ENCODE results near the gene USP2.
"Not testable (repeated sequence)": the region's sequence is repeated elsewhere in the genome, so short reads cannot be mapped to it uniquely, and the experiment has no call there.

The USP2 gene

GRCh38 chr11:119412072-119412471, 30.6 kb upstream of the USP2 start:
- no peak for DNase-seq (ENCODE audit: low read depth in 2 of 2)

GRCh38 chr11:119410501-119410900, 29.0 kb upstream of the USP2 start:
- no peak for DNase-seq (ENCODE audit: low read depth in 2 of 2)

GRCh38 chr11:119409731-119410130, 28.2 kb upstream of the USP2 start:
- no peak for DNase-seq (ENCODE audit: low read depth in 2 of 2)

GRCh38 chr11:119406005-119406404, 24.5 kb upstream of the USP2 start:
- DNase-seq (ENCODE audit: low read depth in 2 of 2): no peak

- not testable (repeated sequence) for DNase-seq (ENCODE audit: low read depth in 2 of 2)
Measured at GRCh38 chr11:119405448-119405847, 24.0 kb upstream of the USP2 start.

- no peak for DNase-seq (ENCODE audit: low read depth in 2 of 2)
Measured at GRCh38 chr11:119404872-119405271, 23.4 kb upstream of the USP2 start.

- no peak for DNase-seq (ENCODE audit: low read depth in 2 of 2)
Measured at GRCh38 chr11:119403021-119403420, 21.5 kb upstream of the USP2 start.

- DNase-seq (ENCODE audit: low read depth in 2 of 2): no peak
Measured at GRCh38 chr11:119402470-119402869, 21.0 kb upstream of the USP2 start.

- no peak for DNase-seq (ENCODE audit: low read depth in 2 of 2)
Measured at GRCh38 chr11:119400860-119401259, 19.4 kb upstream of the USP2 start.

GRCh38 chr11:119397740-119398139, 16.2 kb upstream of the USP2 start:
- DNase-seq (ENCODE audit: low read depth in 2 of 2): no peak

GRCh38 chr11:119396835-119397234, 15.3 kb upstream of the USP2 start:
- no peak for DNase-seq (ENCODE audit: low read depth in 2 of 2)

GRCh38 chr11:119391275-119391674, 9.8 kb upstream of the USP2 start:
- DNase-seq (ENCODE audit: low read depth in 2 of 2): no peak

- DNase-seq (ENCODE audit: low read depth in 2 of 2): no peak
Measured at GRCh38 chr11:119389611-119390254, 8.2 kb upstream of the USP2 start.

GRCh38 chr11:119388103-119388502, 6.6 kb upstream of the USP2 start:
- DNase-seq (ENCODE audit: low read depth in 2 of 2): no peak

GRCh38 chr11:119384332-119384731, 2.8 kb upstream of the USP2 start:
- DNase-seq (ENCODE audit: low read depth in 2 of 2): no peak

- DNase-seq (ENCODE audit: low read depth in 2 of 2): not testable (repeated sequence)
Measured at GRCh38 chr11:119382513-119382912, 1.0 kb upstream of the USP2 start.

- no peak for DNase-seq (ENCODE audit: low read depth in 2 of 2)
Measured at GRCh38 chr11:119382101-119382500, 611 bp upstream of the USP2 start.

- DNase-seq (ENCODE audit: low read depth in 2 of 2): no peak
Measured at GRCh38 chr11:119380827-119381180, 686 bp downstream of the USP2 start.

- DNase-seq (ENCODE audit: low read depth in 2 of 2): no peak
Measured at GRCh38 chr11:119380160-119380826, 1.2 kb downstream of the USP2 start.

GRCh38 chr11:119378851-119379465, 2.5 kb downstream of the USP2 start:
- DNase-seq (ENCODE audit: low read depth in 2 of 2): no peak

- DNase-seq (ENCODE audit: low read depth in 2 of 2): no peak
Measured at GRCh38 chr11:119377961-119378667, 3.4 kb downstream of the USP2 start.

- no peak for DNase-seq (ENCODE audit: low read depth in 2 of 2)
Measured at GRCh38 chr11:119377112-119377901, 4.2 kb downstream of the USP2 start.
